ENCODE measurements around the gene ASB14.

GRCh38 chr3:57230006-57230405 is 62.5 kb downstream of the ASB14 start:
- TF ChIP-seq CTCF (IDR thresholded peaks at IDR 0.05; ENCODE audit: low read length) (no peak), EZH2 (optimal IDR thresholded peaks at IDR 0.05; ENCODE audit: low read depth, low read length) (no peak), EZH2phosphoT487 (IDR thresholded peaks at IDR 0.05; ENCODE audit: low read length) (no peak)

Measured in MM.1S (cell line).